ENCODE data around the gene SLC11A1.

DNA sequence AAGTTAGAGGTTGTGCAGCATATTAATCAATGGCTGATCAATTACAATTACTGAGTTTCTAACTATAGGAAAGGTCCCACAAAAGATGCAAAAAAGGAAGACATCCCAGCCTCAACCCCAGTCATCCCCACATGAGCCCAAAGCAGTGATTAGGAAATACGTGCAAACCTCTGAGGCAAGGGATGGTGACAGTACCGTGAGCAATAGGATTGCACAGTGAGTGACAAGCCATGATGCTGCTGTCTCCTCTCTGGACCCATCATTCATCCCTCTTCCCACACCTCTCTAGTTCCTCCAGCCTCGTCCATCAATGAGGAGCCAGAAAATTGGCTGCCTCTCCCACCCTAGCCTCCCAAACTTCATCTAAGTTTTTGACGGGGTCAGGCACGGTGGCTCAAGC, 4.0 kb upstream of the SLC11A1 start:
- TF ChIP-seq, protein P1, sequence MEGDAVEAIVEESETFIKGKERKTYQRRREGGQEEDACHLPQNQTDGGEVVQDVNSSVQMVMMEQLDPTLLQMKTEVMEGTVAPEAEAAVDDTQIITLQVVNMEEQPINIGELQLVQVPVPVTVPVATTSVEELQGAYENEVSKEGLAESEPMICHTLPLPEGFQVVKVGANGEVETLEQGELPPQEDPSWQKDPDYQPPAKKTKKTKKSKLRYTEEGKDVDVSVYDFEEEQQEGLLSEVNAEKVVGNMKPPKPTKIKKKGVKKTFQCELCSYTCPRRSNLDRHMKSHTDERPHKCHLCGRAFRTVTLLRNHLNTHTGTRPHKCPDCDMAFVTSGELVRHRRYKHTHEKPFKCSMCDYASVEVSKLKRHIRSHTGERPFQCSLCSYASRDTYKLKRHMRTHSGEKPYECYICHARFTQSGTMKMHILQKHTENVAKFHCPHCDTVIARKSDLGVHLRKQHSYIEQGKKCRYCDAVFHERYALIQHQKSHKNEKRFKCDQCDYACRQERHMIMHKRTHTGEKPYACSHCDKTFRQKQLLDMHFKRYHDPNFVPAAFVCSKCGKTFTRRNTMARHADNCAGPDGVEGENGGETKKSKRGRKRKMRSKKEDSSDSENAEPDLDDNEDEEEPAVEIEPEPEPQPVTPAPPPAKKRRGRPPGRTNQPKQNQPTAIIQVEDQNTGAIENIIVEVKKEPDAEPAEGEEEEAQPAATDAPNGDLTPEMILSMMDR (IDR thresholded peaks at IDR 0.05; ENCODE audit: poor library complexity): no peak
- TF ChIP-seq EZH2 (IDR thresholded peaks at IDR 0.05; ENCODE audit: borderline replicate concordance) (no peak), EZH2phosphoT487 (IDR thresholded peaks at IDR 0.05; ENCODE audit: low read depth, severe bottlenecking, unreplicated experiment) (no peak)
